K562 (cell line): Measurements from ENCODE around the gene IPO9. TPM values are rescaled to one million over a fixed set of nuclear protein-coding genes. Genes with fewer than 3 reads are reported as not detected.

ENCODE experiments used
- ATAC-seq: fragments of 200-7000 bp; cut with Tn5 transposase; 3 replicates; pipeline ENCODE4 v1.9.1; 2020; ENCODE audit warnings: moderate library complexity
- BruUV-seq: library from RNA; stranded (reverse); fragments of 400-500 nt; replicated peaks from 2 replicates; lab custom pipeline; 2021; lab: Mats Ljungman, UMichigan
- CTCF ChIA-PET: fragments of 300-600 bp; formaldehyde crosslinking; extraction: SDS; loops from one replicate; lab custom pipeline; 2021; ENCODE audit warnings: low intra/inter-chr PET ratio; lab: Yijun Ruan, JAX
- POLR2A ChIA-PET: fragments of 300-600, 350-650 bp; sonication (Branson Sonifier 250); formaldehyde crosslinking; extraction: SDS; loops from one replicate; lab custom pipeline; 2021; ENCODE audit warnings: antibody characterized with exemption, inconsistent platforms; lab: Yijun Ruan, JAX
- DNase-seq, 4 experiments: peaks; one replicate each; pipeline versions ENCODE4 v3.0.0 to v3.0.0-alpha.2; 2011 to 2018; ENCODE audit warnings: low spot score in 3 of 4, mixed read lengths in 3 of 4; ENCODE audit errors: extremely low read depth in 1 of 4
- FAIRE-seq: peaks from 2 replicates; lab custom pipeline; 2011; peaks lifted over from hg19 to GRCh38; lab: Jason Lieb, UNC
- H2AFZ ChIP-seq: 2 replicates; pipeline ENCODE4 v1.6.0; 2011; ENCODE audit warnings: low read depth, low read length, control low read depth, inconsistent platforms
- H3K27ac ChIP-seq: fragments of 200-600 bp; 3 replicates; pipeline ENCODE4 v1.8.0; 2011; ENCODE audit warnings: low read depth, mild to moderate bottlenecking, control low read depth, inconsistent platforms, low read length, moderate library complexity, mixed read lengths; ENCODE audit errors: extremely low read depth
- H3K27me3 ChIP-seq, 2 experiments: fragments of 300-600 bp in 1 of 2; 2 replicates in 1 of 2; 3 replicates in 1 of 2; pipeline versions ENCODE4 v1.6.0 to v1.8.0; 2011; ENCODE audit warnings: inconsistent platforms in 2 of 2, low read length in 2 of 2, mild to moderate bottlenecking in 1 of 2, mixed read lengths in 1 of 2, moderate library complexity in 1 of 2; ENCODE audit not compliant: control insufficient read depth in 2 of 2, insufficient read depth in 2 of 2
- H3K36me3 ChIP-seq: fragments of 300-600 bp; 3 replicates; pipeline ENCODE4 v1.8.0; 2011; ENCODE audit warnings: mild to moderate bottlenecking, low read length, inconsistent platforms; ENCODE audit not compliant: control insufficient read depth, insufficient read depth
- H3K4me1 ChIP-seq, 2 experiments: fragments of 200-600 bp in 1 of 2; replicated peaks in 1 of 2; 2 replicates in 1 of 2; 3 replicates in 1 of 2; pipeline versions ENCODE4 v1.5.1 to v1.8.0; 2011; ENCODE audit warnings: inconsistent platforms in 2 of 2, low read length in 2 of 2, mild to moderate bottlenecking in 1 of 2, mixed read lengths in 1 of 2, moderate library complexity in 1 of 2; ENCODE audit not compliant: control insufficient read depth in 2 of 2, insufficient read depth in 2 of 2
- H3K4me2 ChIP-seq: 2 replicates; pipeline ENCODE4 v1.6.1; 2011; ENCODE audit warnings: low read length, control low read depth, inconsistent platforms, mixed read lengths; ENCODE audit not compliant: insufficient read depth
- H3K4me3 ChIP-seq: fragments of 200-600 bp; sonication (generic), shearing (Covaris generic); 2 replicates; pipeline ENCODE4 v1.5.1; 2016; ENCODE audit warnings: control low read depth, inconsistent platforms
- H3K79me2 ChIP-seq: fragments of 200-600 bp; 3 replicates; pipeline ENCODE4 v1.8.0; 2011; ENCODE audit warnings: low read length, inconsistent platforms; ENCODE audit not compliant: control insufficient read depth, insufficient read depth
- H3K9ac ChIP-seq, 2 experiments: 2 replicates each; pipeline versions ENCODE4 v1.6.0 to v1.6.1; 2011; ENCODE audit warnings: low read depth in 2 of 2, low read length in 2 of 2, control low read depth in 1 of 2, inconsistent platforms in 1 of 2, mild to moderate bottlenecking in 1 of 2, mixed read lengths in 1 of 2; ENCODE audit not compliant: insufficient read depth in 1 of 2
- H3K9me1 ChIP-seq: one replicate; pipeline ENCODE4 v1.6.0; 2011; ENCODE audit warnings: inconsistent platforms, mild to moderate bottlenecking, low read length, moderate library complexity; ENCODE audit not compliant: control insufficient read depth, insufficient read depth
- H3K9me3 ChIP-seq: replicated peaks from 2 replicates; pipeline ENCODE4 v1.5.1; 2011; ENCODE audit warnings: low read depth, low read length, inconsistent platforms; ENCODE audit not compliant: control insufficient read depth, insufficient read depth
- H4K20me1 ChIP-seq: replicated peaks from 2 replicates; pipeline ENCODE4 v1.6.1; 2011; ENCODE audit warnings: low read length, inconsistent platforms, mixed read lengths; ENCODE audit not compliant: control insufficient read depth, insufficient read depth
- ETV1 ChIP-seq: fragments of 450-650 bp; conservative IDR thresholded peaks from 2 replicates; pipeline ENCODE4 v1.6.1; 2016; ENCODE audit warnings: missing genetic modification characterization, control low read depth, low read depth, missing compliant biosample characterization
- WGBS: fragments of 100-300 bp; shearing (Covaris generic); methylation state at CpG from one replicate; pipeline ENCODE4 v1.1.6; 2016; ENCODE audit warnings: low coverage, mixed read lengths; ENCODE audit not compliant: insufficient coverage; ENCODE audit errors: missing lambda C conversion rate; 5-methylcytosine and 5-hydroxymethylcytosine counted together
- in situ Hi-C: fragments of 300-500 bp; cut with MboI; formaldehyde crosslinking; loops from 4 replicates; pipeline ENCODE4 v1.15.0; 2018; ENCODE audit warnings: inconsistent platforms, mixed read lengths
- intact Hi-C: fragments of 100-400 bp; cut with micrococcal nuclease; formaldehyde crosslinking; loops from 2 replicates; pipeline ENCODE4 v1.14.2; 2022
- polyA plus RNA-seq, 8 experiments: library from polyadenylated mRNA; depleted of rRNA in 4 of 8; stranded (reverse) in 5 of 8; unstranded in 3 of 8; fragments of >200 nt; fragmentation: Nextera tagmentation in 2 of 8; fragmentation: Illumina TruSeq in 1 of 8; extraction: Ambion mirVana in 2 of 8; extraction: Trizol in 1 of 8; gene quantifications; 2 replicates each; pipeline versions ENCODE4 v1.2.1 to v1.2.3, GENCODE V29; 2011 to 2014; ENCODE audit warnings: inconsistent platforms in 1 of 8, missing spikeins in 1 of 8
- total RNA-seq, 7 experiments: library from RNA; depleted of rRNA in 6 of 7; stranded (reverse); fragments of >200 nt in 6 of 7; fragmentation: Illumina TruSeq in 2 of 7; extraction: Trizol in 2 of 7; gene quantifications; 2 replicates each; pipeline versions ENCODE4 v1.2.1 to v1.2.3, GENCODE V29; 2011 to 2021; ENCODE audit warnings: low replicate concordance in 1 of 7
- TF ChIP-seq, protein P1 (sequence below): fragments of 450-650 bp; IDR thresholded peaks from 2 replicates; pipeline ENCODE4 v1.7.1; 2018; ENCODE audit warnings: mild to moderate bottlenecking, low read depth; ENCODE audit not compliant: partially characterized antibody
- TF ChIP-seq, protein P2 (sequence below): sonication (generic); formaldehyde crosslinking; IDR thresholded peaks from 2 replicates; pipeline ENCODE4 v1.8.0; 2023; ENCODE audit warnings: missing genetic modification reagents, mild to moderate bottlenecking, borderline replicate concordance

Gene IPO9
- total and polyA plus RNA-seq, 9 of the 15 experiments (the other 6 are each of a cell fraction or from before 2014, with no cell fraction given), result 27.9 to 78.6 (median 43.9) TPM

DNA sequence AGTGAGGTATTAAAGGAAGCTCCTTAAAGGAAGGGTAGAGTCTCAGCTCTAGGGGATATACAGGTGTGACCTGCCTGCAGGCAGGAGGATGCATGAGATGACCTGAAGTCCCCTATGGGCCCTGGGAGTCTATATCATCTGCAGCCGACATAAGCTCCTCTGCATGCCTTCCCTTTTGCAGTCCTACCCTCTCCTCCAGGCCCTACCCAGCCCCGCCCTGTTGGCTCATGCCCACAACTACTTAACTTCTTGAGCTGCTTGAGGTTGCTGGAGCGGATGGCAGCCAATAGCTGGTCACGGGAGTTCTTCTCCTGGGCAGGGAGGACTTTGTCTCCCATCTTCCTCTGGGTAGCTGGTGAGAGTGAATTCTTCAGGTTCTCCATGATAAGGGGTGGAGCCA, 70.0 kb downstream of the IPO9 start:
- no peak for FAIRE-seq
- ChIA-PET POLR2A (interaction anchor here (0.9 to 1.8 kb wide), 4 partner anchors 18 to 70 kb away, joined by 3 to 6 read pairs (median 4); no protein-coding TSS in a partner anchor), CTCF (no interaction called here)
- TF ChIP-seq, protein P1, sequence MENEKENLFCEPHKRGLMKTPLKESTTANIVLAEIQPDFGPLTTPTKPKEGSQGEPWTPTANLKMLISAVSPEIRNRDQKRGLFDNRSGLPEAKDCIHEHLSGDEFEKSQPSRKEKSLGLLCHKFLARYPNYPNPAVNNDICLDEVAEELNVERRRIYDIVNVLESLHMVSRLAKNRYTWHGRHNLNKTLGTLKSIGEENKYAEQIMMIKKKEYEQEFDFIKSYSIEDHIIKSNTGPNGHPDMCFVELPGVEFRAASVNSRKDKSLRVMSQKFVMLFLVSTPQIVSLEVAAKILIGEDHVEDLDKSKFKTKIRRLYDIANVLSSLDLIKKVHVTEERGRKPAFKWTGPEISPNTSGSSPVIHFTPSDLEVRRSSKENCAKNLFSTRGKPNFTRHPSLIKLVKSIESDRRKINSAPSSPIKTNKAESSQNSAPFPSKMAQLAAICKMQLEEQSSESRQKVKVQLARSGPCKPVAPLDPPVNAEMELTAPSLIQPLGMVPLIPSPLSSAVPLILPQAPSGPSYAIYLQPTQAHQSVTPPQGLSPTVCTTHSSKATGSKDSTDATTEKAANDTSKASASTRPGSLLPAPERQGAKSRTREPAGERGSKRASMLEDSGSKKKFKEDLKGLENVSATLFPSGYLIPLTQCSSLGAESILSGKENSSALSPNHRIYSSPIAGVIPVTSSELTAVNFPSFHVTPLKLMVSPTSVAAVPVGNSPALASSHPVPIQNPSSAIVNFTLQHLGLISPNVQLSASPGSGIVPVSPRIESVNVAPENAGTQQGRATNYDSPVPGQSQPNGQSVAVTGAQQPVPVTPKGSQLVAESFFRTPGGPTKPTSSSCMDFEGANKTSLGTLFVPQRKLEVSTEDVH, result no peak
- TF ChIP-seq, protein P2, sequence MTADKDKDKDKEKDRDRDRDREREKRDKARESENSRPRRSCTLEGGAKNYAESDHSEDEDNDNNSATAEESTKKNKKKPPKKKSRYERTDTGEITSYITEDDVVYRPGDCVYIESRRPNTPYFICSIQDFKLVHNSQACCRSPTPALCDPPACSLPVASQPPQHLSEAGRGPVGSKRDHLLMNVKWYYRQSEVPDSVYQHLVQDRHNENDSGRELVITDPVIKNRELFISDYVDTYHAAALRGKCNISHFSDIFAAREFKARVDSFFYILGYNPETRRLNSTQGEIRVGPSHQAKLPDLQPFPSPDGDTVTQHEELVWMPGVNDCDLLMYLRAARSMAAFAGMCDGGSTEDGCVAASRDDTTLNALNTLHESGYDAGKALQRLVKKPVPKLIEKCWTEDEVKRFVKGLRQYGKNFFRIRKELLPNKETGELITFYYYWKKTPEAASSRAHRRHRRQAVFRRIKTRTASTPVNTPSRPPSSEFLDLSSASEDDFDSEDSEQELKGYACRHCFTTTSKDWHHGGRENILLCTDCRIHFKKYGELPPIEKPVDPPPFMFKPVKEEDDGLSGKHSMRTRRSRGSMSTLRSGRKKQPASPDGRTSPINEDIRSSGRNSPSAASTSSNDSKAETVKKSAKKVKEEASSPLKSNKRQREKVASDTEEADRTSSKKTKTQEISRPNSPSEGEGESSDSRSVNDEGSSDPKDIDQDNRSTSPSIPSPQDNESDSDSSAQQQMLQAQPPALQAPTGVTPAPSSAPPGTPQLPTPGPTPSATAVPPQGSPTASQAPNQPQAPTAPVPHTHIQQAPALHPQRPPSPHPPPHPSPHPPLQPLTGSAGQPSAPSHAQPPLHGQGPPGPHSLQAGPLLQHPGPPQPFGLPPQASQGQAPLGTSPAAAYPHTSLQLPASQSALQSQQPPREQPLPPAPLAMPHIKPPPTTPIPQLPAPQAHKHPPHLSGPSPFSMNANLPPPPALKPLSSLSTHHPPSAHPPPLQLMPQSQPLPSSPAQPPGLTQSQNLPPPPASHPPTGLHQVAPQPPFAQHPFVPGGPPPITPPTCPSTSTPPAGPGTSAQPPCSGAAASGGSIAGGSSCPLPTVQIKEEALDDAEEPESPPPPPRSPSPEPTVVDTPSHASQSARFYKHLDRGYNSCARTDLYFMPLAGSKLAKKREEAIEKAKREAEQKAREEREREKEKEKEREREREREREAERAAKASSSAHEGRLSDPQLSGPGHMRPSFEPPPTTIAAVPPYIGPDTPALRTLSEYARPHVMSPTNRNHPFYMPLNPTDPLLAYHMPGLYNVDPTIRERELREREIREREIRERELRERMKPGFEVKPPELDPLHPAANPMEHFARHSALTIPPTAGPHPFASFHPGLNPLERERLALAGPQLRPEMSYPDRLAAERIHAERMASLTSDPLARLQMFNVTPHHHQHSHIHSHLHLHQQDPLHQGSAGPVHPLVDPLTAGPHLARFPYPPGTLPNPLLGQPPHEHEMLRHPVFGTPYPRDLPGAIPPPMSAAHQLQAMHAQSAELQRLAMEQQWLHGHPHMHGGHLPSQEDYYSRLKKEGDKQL (CRISPR knock-in tag), result no peak
- TF ChIP-seq ETV1, result no peak

More for the DNA sequence above, 70.0 kb downstream of the IPO9 start:
- Histone ChIP-seq H3K4me2 (no peak overlapping the region), H3K4me1 (peaks cover 3 to 8% of the 10 kb centered on the region in 2 experiments; a peak in 2 of 5 replicates), H3K27me3 (peaks cover 0 to 21% of the 10 kb centered on the region in 2 experiments; a peak in 3 of 5 replicates), H3K36me3 (no peaks in the 10 kb centered on the region), H3K79me2 (no peaks in the 10 kb centered on the region), H4K20me1 (no peaks in the 10 kb centered on the region; the same call in 1 of the 2 replicates), H3K27ac (no peak overlapping the region), H3K9me1 (no peaks in the 10 kb centered on the region), H3K9ac (no peak overlapping the region), H3K4me3 (no peak overlapping the region), H3K9me3 (no peaks in the 10 kb centered on the region), H2AFZ (no peak overlapping the region)
- in situ Hi-C loops (no loop called here), intact Hi-C loops (no loop called here)
- WGBS, result 14% methylated on average over 4 of the region's 4 CpGs
- DNase-seq (no peak), ATAC-seq (no peak)
- no TSS peak for BruUV-seq
